GM23338 (cell line): ENCODE data around the gene S1PR2. TPM values are rescaled to one million over a fixed set of nuclear protein-coding genes. Genes with fewer than 3 reads are reported as not detected.
"Not testable (repeated sequence)": the region's sequence is repeated elsewhere in the genome, so short reads cannot be mapped to it uniquely, and the experiment has no call there.

Experiments used
- ATAC-seq: fragments of 200-7000 bp; cut with Tn5 transposase; 3 replicates; pipeline ENCODE4 v1.9.1; 2020
- DNase-seq: peaks from one replicate; pipeline ENCODE4 v3.0.0-alpha.2; 2015; ENCODE audit warnings: low spot score
- H2AFZ ChIP-seq: fragments of 200-600 bp; sonication (generic); 2 replicates; pipeline ENCODE4 v1.8.0; 2016; ENCODE audit warnings: antibody characterized with exemption, mild to moderate bottlenecking, moderate library complexity
- H3F3A ChIP-seq: fragments of 200-600 bp; sonication (generic); replicated peaks from 2 replicates; pipeline ENCODE4 v1.8.0; 2017; ENCODE audit warnings: antibody characterized with exemption, mixed run types, low read depth
- H3K27ac ChIP-seq: fragments of 200-600 bp; sonication (generic); 2 replicates; pipeline ENCODE4 v1.6.1; 2016; ENCODE audit warnings: low read depth
- H3K27me3 ChIP-seq: fragments of 200-600 bp; sonication (generic); 2 replicates; pipeline ENCODE4 v1.8.0; 2016; ENCODE audit warnings: mild to moderate bottlenecking, mixed run types, moderate library complexity; ENCODE audit not compliant: insufficient read depth
- H3K36me3 ChIP-seq: fragments of 200-600 bp; sonication (generic); 2 replicates; pipeline ENCODE4 v1.8.0; 2016; ENCODE audit warnings: mild to moderate bottlenecking; ENCODE audit not compliant: insufficient read depth
- H3K4me1 ChIP-seq: fragments of 200-600 bp; sonication (generic); 2 replicates; pipeline ENCODE4 v1.8.0; 2016; ENCODE audit warnings: mild to moderate bottlenecking, moderate library complexity; ENCODE audit not compliant: insufficient read depth
- H3K4me2 ChIP-seq: fragments of 200-600 bp; sonication (generic); 2 replicates; pipeline ENCODE4 v1.7.1; 2017; ENCODE audit warnings: mixed run types
- H3K4me3 ChIP-seq: fragments of 200-600 bp; sonication (generic); 2 replicates; pipeline ENCODE4 v1.6.1; 2016; ENCODE audit warnings: mixed run types
- H3K79me2 ChIP-seq: fragments of 200-600 bp; sonication (generic); replicated peaks from 2 replicates; pipeline ENCODE4 v1.8.0; 2017; ENCODE audit warnings: mild to moderate bottlenecking; ENCODE audit not compliant: insufficient read depth
- H3K9me2 ChIP-seq: fragments of 200-600 bp; sonication (generic); 2 replicates; pipeline ENCODE4 v1.8.0; 2017; ENCODE audit not compliant: insufficient read depth
- H4K20me1 ChIP-seq: fragments of 200-600 bp; sonication (generic); replicated peaks from 2 replicates; pipeline ENCODE4 v1.8.0; 2017; ENCODE audit warnings: mild to moderate bottlenecking; ENCODE audit not compliant: insufficient read depth
- H3K27ac Mint-ChIP-seq: 2 replicates; pipeline ENCODE4 v1.8.0; 2020; ENCODE audit warnings: inconsistent platforms, mild to moderate bottlenecking, moderate library complexity, mixed read lengths
- H3K27me3 Mint-ChIP-seq: 3 replicates; pipeline ENCODE4 v1.8.0; 2022; ENCODE audit warnings: low read depth, mild to moderate bottlenecking, moderate library complexity, mixed read lengths, inconsistent platforms; ENCODE audit not compliant: insufficient read depth, poor library complexity
- H3K36me3 Mint-ChIP-seq: 3 replicates; pipeline ENCODE4 v1.8.0; 2021; ENCODE audit warnings: low read depth, mild to moderate bottlenecking, inconsistent platforms, moderate library complexity, mixed read lengths
- H3K4me1 Mint-ChIP-seq: 3 replicates; pipeline ENCODE4 v1.8.0; 2020; ENCODE audit warnings: mild to moderate bottlenecking, inconsistent platforms, mixed read lengths
- H3K4me3 Mint-ChIP-seq: 3 replicates; pipeline ENCODE4 v1.8.0; 2021; ENCODE audit warnings: moderate library complexity, mild to moderate bottlenecking, inconsistent platforms, mixed read lengths
- H3K9me3 Mint-ChIP-seq: 3 replicates; pipeline ENCODE4 v1.8.0; 2020; ENCODE audit warnings: moderate library complexity, mild to moderate bottlenecking, inconsistent platforms, mixed read lengths
- CREB1 ChIP-seq: fragments of 250-450 bp; sonication (Bioruptor Pico); IDR thresholded peaks from 2 replicates; pipeline ENCODE4 v1.5.0; 2020; ENCODE audit warnings: low read depth, mild to moderate bottlenecking, moderate library complexity
- EZH2phosphoT487 ChIP-seq: fragments of 200-600 bp; sonication (generic); IDR thresholded peaks from one replicate; pipeline ENCODE4 v1.8.1; 2018; ENCODE audit warnings: antibody characterized with exemption; ENCODE audit not compliant: unreplicated experiment
- NANOG ChIP-seq: IDR thresholded peaks from 2 replicates; pipeline ENCODE4 v1.6.1; 2016; ENCODE audit warnings: antibody characterized with exemption, borderline replicate concordance
- polyA plus RNA-seq: library from polyadenylated mRNA; unstranded; fragments of >200 nt; fragmentation: Nextera tagmentation; extraction: Ambion mirVana; gene quantifications from 2 replicates; pipeline ENCODE4 v1.2.1, GENCODE V29; 2016
- total RNA-seq: library from RNA; depleted of rRNA; stranded (reverse); fragments of >200 nt; shearing (Covaris generic); gene quantifications from 2 replicates; pipeline ENCODE4 v1.2.3, GENCODE V29; 2014
- TF ChIP-seq, protein P1 (sequence below), 2 experiments: fragments of 200-600 bp in 1 of 2; sonication (generic) in 1 of 2; conservative IDR thresholded peaks; 2 replicates each; pipeline versions ENCODE4 v1.5.1 to v1.6.1; 2016 to 2017; ENCODE audit warnings: antibody characterized with exemption in 2 of 2, low read depth in 2 of 2, mild to moderate bottlenecking in 2 of 2, moderate library complexity in 1 of 2
- TF ChIP-seq, protein P2 (sequence below): IDR thresholded peaks from one replicate; pipeline ENCODE4 v1.6.1; 2018; ENCODE audit warnings: antibody characterized with exemption; ENCODE audit not compliant: unreplicated experiment
- TF ChIP-seq, protein P3 (sequence below): IDR thresholded peaks from 2 replicates; pipeline ENCODE4 v1.6.1; 2016; ENCODE audit warnings: antibody characterized with exemption

The S1PR2 gene
- total and polyA plus RNA-seq, 2 experiments from 2014 or later = 9.2 to 13.9 TPM

DNA sequence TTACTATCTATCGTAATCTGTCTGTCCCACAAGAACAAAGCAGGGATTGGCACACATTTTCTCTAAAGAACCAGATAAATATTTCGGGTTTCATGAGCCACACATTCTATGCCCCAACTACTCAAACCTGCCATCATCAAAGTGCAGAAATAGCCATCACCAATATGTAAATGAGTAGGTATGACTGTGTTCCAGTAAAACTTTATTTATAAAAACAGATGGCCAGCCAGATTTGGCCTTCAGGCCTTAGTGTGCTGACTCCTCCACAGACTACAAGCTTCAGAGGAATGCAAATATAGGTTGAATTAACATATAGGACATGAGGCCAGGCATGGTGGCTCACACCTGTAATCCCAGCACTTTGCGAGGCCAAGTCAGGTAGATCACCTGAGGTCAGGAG, 27.4 kb downstream of the S1PR2 start:
- TF ChIP-seq EZH2phosphoT487 = no peak
- no peak overlapping the region for H2AFZ ChIP-seq
- H3K4me1 Mint-ChIP-seq = peaks cover 11% of the 10 kb centered on the region; the same call in 2 of the 3 replicates
- H3K27ac Mint-ChIP-seq = no peak overlapping the region
- H3K36me3 ChIP-seq = no peaks in the 10 kb centered on the region
- H3K27me3 ChIP-seq = no peaks in the 10 kb centered on the region
- H3K4me3 Mint-ChIP-seq = no peak overlapping the region
- H3K4me2 ChIP-seq = no peak overlapping the region
- DNase-seq (no peak), ATAC-seq (peak; percentile 29; the same call in 1 of the 3 replicates)
- no peaks in the 10 kb centered on the region for H3K4me1 ChIP-seq
- H3K27ac ChIP-seq = no peak overlapping the region
- no peaks in the 10 kb centered on the region for H3K9me2 ChIP-seq
- H3K4me3 ChIP-seq = no peak overlapping the region
- H3F3A ChIP-seq = no peaks in the 10 kb centered on the region
- H3K36me3 Mint-ChIP-seq = peaks cover 5% of the 10 kb centered on the region; the same call in 1 of the 3 replicates
- H3K27me3 Mint-ChIP-seq = peaks cover 5% of the 10 kb centered on the region
- peaks cover 17% of the 10 kb centered on the region for H3K9me3 Mint-ChIP-seq
- H3K79me2 ChIP-seq = no peaks in the 10 kb centered on the region
- H4K20me1 ChIP-seq = no peaks in the 10 kb centered on the region

DNA sequence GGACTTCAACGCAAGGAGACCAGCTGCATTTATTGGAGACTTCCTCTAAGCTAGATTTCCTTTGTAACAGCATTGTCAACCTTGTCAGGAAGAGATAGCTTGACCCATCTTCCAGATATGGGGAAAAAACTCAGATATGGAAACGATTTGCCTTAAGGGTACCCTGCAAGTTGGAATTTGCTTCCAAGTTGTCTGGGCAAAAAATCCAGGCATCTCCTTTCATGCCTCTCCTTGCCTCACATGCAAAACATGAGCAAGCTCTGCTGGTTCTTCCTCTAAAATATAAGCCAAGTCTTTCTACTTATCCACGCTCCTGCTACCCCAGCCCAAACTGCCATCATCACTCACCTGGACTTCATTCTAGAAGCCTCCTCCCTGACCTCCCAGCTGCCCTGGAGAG, 30.0 kb downstream of the S1PR2 start:
- H4K20me1 ChIP-seq = no peaks in the 10 kb centered on the region
- no peaks in the 10 kb centered on the region for H3K27me3 ChIP-seq
- no peak overlapping the region for H3K4me3 ChIP-seq
- Mint-ChIP-seq H3K4me1 (peaks cover 11% of the 10 kb centered on the region; the same call in 2 of the 3 replicates), H3K27me3 (peaks cover 5% of the 10 kb centered on the region), H3K27ac (no peak overlapping the region), H3K4me3 (no peak overlapping the region), H3K36me3 (peaks cover 5% of the 10 kb centered on the region; the same call in 1 of the 3 replicates), H3K9me3 (peaks cover 6% of the 10 kb centered on the region; the same call in 1 of the 3 replicates)
- H2AFZ ChIP-seq = no peak overlapping the region
- DNase-seq (no peak), ATAC-seq (no peak)
- H3K27ac ChIP-seq = no peak overlapping the region
- H3K4me1 ChIP-seq = no peaks in the 10 kb centered on the region
- no peaks in the 10 kb centered on the region for H3K9me2 ChIP-seq
- no peak overlapping the region for H3K4me2 ChIP-seq
- H3F3A ChIP-seq = no peaks in the 10 kb centered on the region
- H3K79me2 ChIP-seq = no peaks in the 10 kb centered on the region
- TF ChIP-seq, protein P1, sequence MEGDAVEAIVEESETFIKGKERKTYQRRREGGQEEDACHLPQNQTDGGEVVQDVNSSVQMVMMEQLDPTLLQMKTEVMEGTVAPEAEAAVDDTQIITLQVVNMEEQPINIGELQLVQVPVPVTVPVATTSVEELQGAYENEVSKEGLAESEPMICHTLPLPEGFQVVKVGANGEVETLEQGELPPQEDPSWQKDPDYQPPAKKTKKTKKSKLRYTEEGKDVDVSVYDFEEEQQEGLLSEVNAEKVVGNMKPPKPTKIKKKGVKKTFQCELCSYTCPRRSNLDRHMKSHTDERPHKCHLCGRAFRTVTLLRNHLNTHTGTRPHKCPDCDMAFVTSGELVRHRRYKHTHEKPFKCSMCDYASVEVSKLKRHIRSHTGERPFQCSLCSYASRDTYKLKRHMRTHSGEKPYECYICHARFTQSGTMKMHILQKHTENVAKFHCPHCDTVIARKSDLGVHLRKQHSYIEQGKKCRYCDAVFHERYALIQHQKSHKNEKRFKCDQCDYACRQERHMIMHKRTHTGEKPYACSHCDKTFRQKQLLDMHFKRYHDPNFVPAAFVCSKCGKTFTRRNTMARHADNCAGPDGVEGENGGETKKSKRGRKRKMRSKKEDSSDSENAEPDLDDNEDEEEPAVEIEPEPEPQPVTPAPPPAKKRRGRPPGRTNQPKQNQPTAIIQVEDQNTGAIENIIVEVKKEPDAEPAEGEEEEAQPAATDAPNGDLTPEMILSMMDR (conservative IDR thresholded peaks at IDR 0.05; ENCODE audit: low read depth in 2 of 2) = no peak
- TF ChIP-seq CREB1 (CRISPR knock-in tag) (no peak), EZH2phosphoT487 (no peak), NANOG (no peak)
- TF ChIP-seq, protein P2, sequence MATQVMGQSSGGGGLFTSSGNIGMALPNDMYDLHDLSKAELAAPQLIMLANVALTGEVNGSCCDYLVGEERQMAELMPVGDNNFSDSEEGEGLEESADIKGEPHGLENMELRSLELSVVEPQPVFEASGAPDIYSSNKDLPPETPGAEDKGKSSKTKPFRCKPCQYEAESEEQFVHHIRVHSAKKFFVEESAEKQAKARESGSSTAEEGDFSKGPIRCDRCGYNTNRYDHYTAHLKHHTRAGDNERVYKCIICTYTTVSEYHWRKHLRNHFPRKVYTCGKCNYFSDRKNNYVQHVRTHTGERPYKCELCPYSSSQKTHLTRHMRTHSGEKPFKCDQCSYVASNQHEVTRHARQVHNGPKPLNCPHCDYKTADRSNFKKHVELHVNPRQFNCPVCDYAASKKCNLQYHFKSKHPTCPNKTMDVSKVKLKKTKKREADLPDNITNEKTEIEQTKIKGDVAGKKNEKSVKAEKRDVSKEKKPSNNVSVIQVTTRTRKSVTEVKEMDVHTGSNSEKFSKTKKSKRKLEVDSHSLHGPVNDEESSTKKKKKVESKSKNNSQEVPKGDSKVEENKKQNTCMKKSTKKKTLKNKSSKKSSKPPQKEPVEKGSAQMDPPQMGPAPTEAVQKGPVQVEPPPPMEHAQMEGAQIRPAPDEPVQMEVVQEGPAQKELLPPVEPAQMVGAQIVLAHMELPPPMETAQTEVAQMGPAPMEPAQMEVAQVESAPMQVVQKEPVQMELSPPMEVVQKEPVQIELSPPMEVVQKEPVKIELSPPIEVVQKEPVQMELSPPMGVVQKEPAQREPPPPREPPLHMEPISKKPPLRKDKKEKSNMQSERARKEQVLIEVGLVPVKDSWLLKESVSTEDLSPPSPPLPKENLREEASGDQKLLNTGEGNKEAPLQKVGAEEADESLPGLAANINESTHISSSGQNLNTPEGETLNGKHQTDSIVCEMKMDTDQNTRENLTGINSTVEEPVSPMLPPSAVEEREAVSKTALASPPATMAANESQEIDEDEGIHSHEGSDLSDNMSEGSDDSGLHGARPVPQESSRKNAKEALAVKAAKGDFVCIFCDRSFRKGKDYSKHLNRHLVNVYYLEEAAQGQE = no peak
- TF ChIP-seq, protein P3, sequence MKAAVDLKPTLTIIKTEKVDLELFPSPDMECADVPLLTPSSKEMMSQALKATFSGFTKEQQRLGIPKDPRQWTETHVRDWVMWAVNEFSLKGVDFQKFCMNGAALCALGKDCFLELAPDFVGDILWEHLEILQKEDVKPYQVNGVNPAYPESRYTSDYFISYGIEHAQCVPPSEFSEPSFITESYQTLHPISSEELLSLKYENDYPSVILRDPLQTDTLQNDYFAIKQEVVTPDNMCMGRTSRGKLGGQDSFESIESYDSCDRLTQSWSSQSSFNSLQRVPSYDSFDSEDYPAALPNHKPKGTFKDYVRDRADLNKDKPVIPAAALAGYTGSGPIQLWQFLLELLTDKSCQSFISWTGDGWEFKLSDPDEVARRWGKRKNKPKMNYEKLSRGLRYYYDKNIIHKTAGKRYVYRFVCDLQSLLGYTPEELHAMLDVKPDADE = no peak
- no peaks in the 10 kb centered on the region for H3K36me3 ChIP-seq

DNA sequence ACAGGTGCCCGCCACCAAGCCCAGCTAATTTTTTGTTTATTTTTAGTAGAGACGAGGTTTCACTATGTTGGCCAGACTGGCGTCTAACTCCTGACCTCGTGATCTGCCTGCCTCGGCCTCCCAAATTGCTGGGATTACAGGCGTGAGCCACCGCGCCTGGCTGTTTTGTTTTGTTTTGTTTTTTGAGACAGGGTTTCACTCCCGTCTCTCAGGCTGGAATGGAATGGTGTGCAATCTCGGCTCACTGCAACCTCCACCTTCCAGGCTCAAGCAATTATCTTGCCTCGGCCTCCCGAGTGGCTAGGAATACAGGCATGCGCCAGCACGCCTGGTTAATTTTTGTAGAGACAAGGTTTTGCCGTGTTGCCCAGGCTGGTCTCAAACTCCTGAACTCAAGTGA, 31.0 kb downstream of the S1PR2 start:
- H3K36me3 Mint-ChIP-seq, H3K4me3 Mint-ChIP-seq, H3K27ac Mint-ChIP-seq: not testable (repeated sequence)

DNA sequence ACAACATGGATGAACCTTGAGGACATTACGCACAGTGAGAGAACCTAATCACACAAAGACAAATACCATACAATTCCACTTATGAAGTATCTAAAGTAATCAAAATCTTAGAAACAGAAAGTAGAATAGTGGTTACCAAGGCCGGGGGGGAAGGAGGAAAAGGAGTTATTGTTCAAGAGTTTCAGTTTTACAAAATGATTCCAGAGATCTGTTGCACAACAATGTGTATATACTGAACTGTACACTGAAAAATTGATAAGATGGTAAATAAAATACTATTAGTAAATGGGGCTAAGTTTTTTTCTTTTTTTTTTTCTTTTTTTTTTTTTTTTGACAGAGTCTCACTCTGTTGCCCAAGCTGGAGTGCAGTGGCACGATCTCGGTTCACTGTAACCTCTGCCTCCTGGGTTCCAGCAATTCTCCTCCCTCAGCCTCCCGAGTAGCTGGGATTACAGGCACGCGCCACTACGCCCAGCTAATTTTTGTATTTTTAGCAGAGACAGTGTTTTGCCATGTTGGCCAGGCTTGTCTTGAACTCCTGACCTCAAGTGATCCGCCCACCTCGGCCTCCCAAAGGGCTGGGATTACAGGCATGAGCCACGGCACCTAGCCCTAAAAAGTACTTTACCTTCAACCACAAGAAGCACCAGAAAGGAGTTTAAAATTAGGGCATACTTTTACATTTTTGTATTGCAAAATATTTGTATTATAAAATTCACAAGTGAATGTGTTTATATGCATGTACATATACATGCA, 32.1 kb downstream of the S1PR2 start:
- not testable (repeated sequence) for H3K27ac Mint-ChIP-seq, H3K4me3 ChIP-seq, H3K27me3 ChIP-seq, H3K9me2 ChIP-seq, H3K4me1 ChIP-seq, H3K27me3 Mint-ChIP-seq, H3K9me3 Mint-ChIP-seq, ATAC-seq, H3K4me3 Mint-ChIP-seq, H3K4me2 ChIP-seq, H3K36me3 Mint-ChIP-seq, H2AFZ ChIP-seq, H4K20me1 ChIP-seq, H3F3A ChIP-seq, H3K79me2 ChIP-seq, H3K4me1 Mint-ChIP-seq, DNase-seq, H3K36me3 ChIP-seq
- 0 out of 2 replicates have a peak overlapping the region, but pooled peaks have one; percentile 9 for H3K27ac ChIP-seq

More for the DNA sequence above, 31.0 kb downstream of the S1PR2 start:
- H3K4me1 Mint-ChIP-seq = peaks cover 11% of the 10 kb centered on the region; the same call in 2 of the 3 replicates
- not testable (repeated sequence) for H2AFZ ChIP-seq, DNase-seq, H4K20me1 ChIP-seq, H3K9me2 ChIP-seq, H3K27ac ChIP-seq, H3K4me3 ChIP-seq, H3K27me3 Mint-ChIP-seq, H3F3A ChIP-seq, H3K9me3 Mint-ChIP-seq, H3K79me2 ChIP-seq, H3K36me3 ChIP-seq, H3K4me2 ChIP-seq, ATAC-seq, H3K27me3 ChIP-seq, H3K4me1 ChIP-seq
